ENCODE results near the gene TNKS1BP1. TPM values are rescaled to one million over a fixed set of nuclear protein-coding genes. Genes with fewer than 3 reads are reported as not detected.

The TNKS1BP1 gene
- total RNA-seq, 2 experiments from 2014 or later = 12.9 to 13.2 TPM

DNA sequence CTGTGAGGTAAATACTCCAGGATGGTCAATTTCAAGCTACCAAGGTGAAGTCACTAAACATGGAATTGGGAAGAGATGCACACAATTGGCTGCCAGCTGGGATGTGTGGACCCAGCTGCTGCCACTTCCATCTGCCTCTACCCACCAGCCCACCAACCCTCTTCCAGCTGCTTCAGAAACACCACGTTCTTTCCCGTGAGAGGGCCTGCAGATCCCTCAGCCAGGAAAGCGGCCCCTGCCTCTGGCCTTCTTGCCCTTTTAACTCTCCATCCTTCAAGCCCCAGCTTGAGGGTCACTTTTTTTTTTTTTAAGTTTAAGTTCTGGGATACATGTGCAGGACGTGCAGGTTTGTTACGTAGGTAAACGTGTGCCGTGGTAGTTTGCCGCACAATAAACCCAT, 36.2 kb upstream of the TNKS1BP1 start:
- H3K4me1 Mint-ChIP-seq (ENCODE audit: low read depth) = no peaks in the 10 kb centered on the region
- Histone ChIP-seq H3K27ac (ENCODE audit: low read depth in 1 of 2, low read length in 2 of 2) (no peak overlapping the region), H3K4me3 (ENCODE audit: low read length) (no peak overlapping the region), H3K36me3 (ENCODE audit: insufficient read depth, low read length) (no peaks in the 10 kb centered on the region), H3K9me3 (ENCODE audit: control insufficient read depth in 1 of 2, insufficient read depth in 1 of 2, low read length in 2 of 2) (peaks cover 0 to 4% of the 10 kb centered on the region in 2 experiments), H3K27me3 (ENCODE audit: control insufficient read depth in 1 of 2, insufficient read depth in 2 of 2, low read length in 2 of 2) (no peaks in the 10 kb centered on the region), H3K4me1 (ENCODE audit: insufficient read depth, low read length) (no peaks in the 10 kb centered on the region)
- H3K9me3 Mint-ChIP-seq = no peaks in the 10 kb centered on the region
- ATAC-seq (ENCODE audit: poor library complexity) (no peak), DNase-seq (no peak)
- H3K27ac Mint-ChIP-seq = no peak overlapping the region
- ChIA-PET POLR2A (interaction anchor here (0.6 kb wide), 1 partner anchor 156 kb away, joined by 3 read pairs; no protein-coding TSS in a partner anchor), CTCF (no interaction called here)
- H3K4me3 Mint-ChIP-seq = no peak overlapping the region
- intact Hi-C loops (cut with DNase I, micrococcal nuclease) = no loop called here
- TF ChIP-seq, protein P1, sequence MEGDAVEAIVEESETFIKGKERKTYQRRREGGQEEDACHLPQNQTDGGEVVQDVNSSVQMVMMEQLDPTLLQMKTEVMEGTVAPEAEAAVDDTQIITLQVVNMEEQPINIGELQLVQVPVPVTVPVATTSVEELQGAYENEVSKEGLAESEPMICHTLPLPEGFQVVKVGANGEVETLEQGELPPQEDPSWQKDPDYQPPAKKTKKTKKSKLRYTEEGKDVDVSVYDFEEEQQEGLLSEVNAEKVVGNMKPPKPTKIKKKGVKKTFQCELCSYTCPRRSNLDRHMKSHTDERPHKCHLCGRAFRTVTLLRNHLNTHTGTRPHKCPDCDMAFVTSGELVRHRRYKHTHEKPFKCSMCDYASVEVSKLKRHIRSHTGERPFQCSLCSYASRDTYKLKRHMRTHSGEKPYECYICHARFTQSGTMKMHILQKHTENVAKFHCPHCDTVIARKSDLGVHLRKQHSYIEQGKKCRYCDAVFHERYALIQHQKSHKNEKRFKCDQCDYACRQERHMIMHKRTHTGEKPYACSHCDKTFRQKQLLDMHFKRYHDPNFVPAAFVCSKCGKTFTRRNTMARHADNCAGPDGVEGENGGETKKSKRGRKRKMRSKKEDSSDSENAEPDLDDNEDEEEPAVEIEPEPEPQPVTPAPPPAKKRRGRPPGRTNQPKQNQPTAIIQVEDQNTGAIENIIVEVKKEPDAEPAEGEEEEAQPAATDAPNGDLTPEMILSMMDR (IDR thresholded peaks at IDR 0.05) = no peak
- no peaks in the 10 kb centered on the region for H3K27me3 Mint-ChIP-seq
- no peaks in the 10 kb centered on the region for H3K36me3 Mint-ChIP-seq (ENCODE audit: low read depth)

- no peaks in the 10 kb centered on the region for H3K27me3 ChIP-seq (ENCODE audit: control insufficient read depth in 1 of 2, insufficient read depth in 2 of 2, low read length in 2 of 2)
- Mint-ChIP-seq H3K9me3 (no peaks in the 10 kb centered on the region), H3K4me3 (no peak overlapping the region), H3K4me1 (ENCODE audit: low read depth) (no peaks in the 10 kb centered on the region), H3K27ac (no peak overlapping the region), H3K27me3 (no peaks in the 10 kb centered on the region), H3K36me3 (ENCODE audit: low read depth) (no peaks in the 10 kb centered on the region)
- ATAC-seq (ENCODE audit: poor library complexity) (no peak), DNase-seq (no peak)
- peaks cover 0 to 4% of the 10 kb centered on the region in 2 experiments for H3K9me3 ChIP-seq (ENCODE audit: control insufficient read depth in 1 of 2, insufficient read depth in 1 of 2, low read length in 2 of 2)
- no peaks in the 10 kb centered on the region for H3K4me1 ChIP-seq (ENCODE audit: insufficient read depth, low read length)
- intact Hi-C loops (cut with DNase I, micrococcal nuclease) = loop anchor here in 1 of 2 experiments (5.0 kb wide), 1 partner anchor 72 kb away; no protein-coding TSS in a partner anchor
- H3K27ac ChIP-seq (ENCODE audit: low read depth in 1 of 2, low read length in 2 of 2) = no peak overlapping the region
- POLR2A ChIA-PET = no interaction called here
- TF ChIP-seq, protein P1 (IDR thresholded peaks at IDR 0.05) = no peak
- no peak overlapping the region for H3K4me3 ChIP-seq (ENCODE audit: low read length)
- no peaks in the 10 kb centered on the region for H3K36me3 ChIP-seq (ENCODE audit: insufficient read depth, low read length)
- CTCF ChIA-PET = no interaction called here
These were observed 35.3 kb upstream of the TNKS1BP1 start for GRCh38 chr11:57359896-57360690.

DNA sequence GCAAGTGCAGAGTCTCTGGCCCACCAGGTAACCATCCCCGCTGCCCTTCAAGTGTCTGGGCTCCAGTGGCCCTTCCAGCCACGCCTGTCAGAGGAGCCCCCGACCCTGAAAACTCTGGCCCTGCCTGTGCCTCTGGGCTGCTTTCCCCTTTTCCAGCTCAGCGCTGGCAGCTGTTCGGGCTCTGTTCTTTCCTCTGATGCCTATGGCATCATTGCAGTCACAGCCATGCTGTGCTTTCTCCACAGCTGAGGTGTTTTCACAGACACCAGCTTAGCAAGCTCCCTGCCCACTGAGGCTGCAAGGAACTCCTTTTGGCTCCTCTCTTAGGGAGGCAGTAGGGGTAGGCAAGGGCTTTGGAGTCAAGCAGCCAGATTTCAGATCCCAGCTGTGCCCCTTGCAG, 34.6 kb upstream of the TNKS1BP1 start:
- ATAC-seq (ENCODE audit: poor library complexity) = no peak
- no peak overlapping the region for H3K4me3 ChIP-seq (ENCODE audit: low read length)
- no peaks in the 10 kb centered on the region for H3K36me3 ChIP-seq (ENCODE audit: insufficient read depth, low read length)
- no peaks in the 10 kb centered on the region for H3K27me3 ChIP-seq (ENCODE audit: control insufficient read depth in 1 of 2, insufficient read depth in 2 of 2, low read length in 2 of 2)
- no peak overlapping the region for H3K27ac ChIP-seq (ENCODE audit: low read depth in 1 of 2, low read length in 2 of 2)
- TF ChIP-seq, protein P1 (IDR thresholded peaks at IDR 0.05) = no peak
- H3K4me1 ChIP-seq (ENCODE audit: insufficient read depth, low read length) = no peaks in the 10 kb centered on the region
- no peak overlapping the region for H3K4me3 Mint-ChIP-seq
- no peaks in the 10 kb centered on the region for H3K4me1 Mint-ChIP-seq (ENCODE audit: low read depth)
- peaks cover 5% of the 10 kb centered on the region for H3K27me3 Mint-ChIP-seq
- ChIA-PET POLR2A (no interaction called here), CTCF (no interaction called here)
- H3K9me3 ChIP-seq (ENCODE audit: control insufficient read depth in 1 of 2, insufficient read depth in 1 of 2, low read length in 2 of 2) = peaks cover 0 to 4% of the 10 kb centered on the region in 2 experiments
- H3K36me3 Mint-ChIP-seq (ENCODE audit: low read depth) = no peaks in the 10 kb centered on the region
- intact Hi-C loops (cut with DNase I, micrococcal nuclease) = loop anchor here in 1 of 2 experiments (5.0 kb wide), 1 partner anchor 73 kb away; no protein-coding TSS in a partner anchor
- no peaks in the 10 kb centered on the region for H3K9me3 Mint-ChIP-seq
- DNase-seq = no peak
- H3K27ac Mint-ChIP-seq = no peak overlapping the region

Measured in CD4-positive, alpha-beta T cell (primary cell).